ENCODE data around the gene DIP2C.

DNA sequence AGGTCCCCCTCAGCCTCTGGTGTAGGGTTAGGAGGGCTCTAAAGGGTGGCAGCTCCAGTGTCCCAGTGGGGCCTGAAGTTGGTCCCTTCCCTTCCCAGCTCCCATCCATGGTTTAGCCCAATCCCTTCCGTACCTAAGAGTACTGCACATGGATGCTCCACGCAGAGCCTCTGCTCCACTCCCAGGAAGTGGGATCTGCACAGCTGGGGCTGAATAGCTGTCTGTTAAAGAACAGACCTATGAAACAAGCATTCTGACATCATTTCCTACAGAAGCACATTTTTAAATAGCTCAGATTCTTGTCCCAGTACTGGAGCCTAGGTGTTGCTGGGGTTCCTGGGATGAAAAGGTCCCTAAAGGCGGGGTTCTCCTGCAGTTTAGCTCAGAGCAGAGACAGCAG, 418.3 kb downstream of the DIP2C start:
- TF ChIP-seq, protein P1, sequence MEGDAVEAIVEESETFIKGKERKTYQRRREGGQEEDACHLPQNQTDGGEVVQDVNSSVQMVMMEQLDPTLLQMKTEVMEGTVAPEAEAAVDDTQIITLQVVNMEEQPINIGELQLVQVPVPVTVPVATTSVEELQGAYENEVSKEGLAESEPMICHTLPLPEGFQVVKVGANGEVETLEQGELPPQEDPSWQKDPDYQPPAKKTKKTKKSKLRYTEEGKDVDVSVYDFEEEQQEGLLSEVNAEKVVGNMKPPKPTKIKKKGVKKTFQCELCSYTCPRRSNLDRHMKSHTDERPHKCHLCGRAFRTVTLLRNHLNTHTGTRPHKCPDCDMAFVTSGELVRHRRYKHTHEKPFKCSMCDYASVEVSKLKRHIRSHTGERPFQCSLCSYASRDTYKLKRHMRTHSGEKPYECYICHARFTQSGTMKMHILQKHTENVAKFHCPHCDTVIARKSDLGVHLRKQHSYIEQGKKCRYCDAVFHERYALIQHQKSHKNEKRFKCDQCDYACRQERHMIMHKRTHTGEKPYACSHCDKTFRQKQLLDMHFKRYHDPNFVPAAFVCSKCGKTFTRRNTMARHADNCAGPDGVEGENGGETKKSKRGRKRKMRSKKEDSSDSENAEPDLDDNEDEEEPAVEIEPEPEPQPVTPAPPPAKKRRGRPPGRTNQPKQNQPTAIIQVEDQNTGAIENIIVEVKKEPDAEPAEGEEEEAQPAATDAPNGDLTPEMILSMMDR (IDR thresholded peaks at IDR 0.05): no peak
- TF ChIP-seq POLR2A (IDR thresholded peaks at IDR 0.05): no peak
